C1 segment of cervical spinal cord (tissue), 14 donors: ENCODE measurements around the gene EIF4EBP3.
"Not testable (repeated sequence)": the region's sequence is repeated elsewhere in the genome, so short reads cannot be mapped to it uniquely, and the experiment has no call there.

Source experiments
- DNase-seq, 14 donors: peaks; one replicate each; lab custom pipeline; 2025; lab: John Stamatoyannopoulos, UW

The EIF4EBP3 gene

GRCh38 chr5:140576776-140577201 is 29.3 kb downstream of the EIF4EBP3 start:
- no peak for DNase-seq

- not testable (repeated sequence) for DNase-seq
These were observed 31.8 kb downstream of the EIF4EBP3 start for GRCh38 chr5:140579188-140579747.

- no peak for DNase-seq
These were observed 40.0 kb downstream of the EIF4EBP3 start for GRCh38 chr5:140587495-140587894.

GRCh38 chr5:140588311-140589070 is 41.0 kb downstream of the EIF4EBP3 start:
- no peak for DNase-seq

- DNase-seq, result no peak
These were observed 43.4 kb downstream of the EIF4EBP3 start for GRCh38 chr5:140590861-140591260.

- DNase-seq, result no peak
These were observed 44.4 kb downstream of the EIF4EBP3 start for GRCh38 chr5:140591747-140592372.

- not testable (repeated sequence) for DNase-seq
These were observed 45.6 kb downstream of the EIF4EBP3 start for GRCh38 chr5:140593070-140593469.

- DNase-seq, result no peak
These were observed 46.7 kb downstream of the EIF4EBP3 start for GRCh38 chr5:140594169-140594568.

- DNase-seq, result no peak
These were observed 48.3 kb downstream of the EIF4EBP3 start for GRCh38 chr5:140595538-140596300.

- no peak for DNase-seq
These were observed 48.9 kb downstream of the EIF4EBP3 start for GRCh38 chr5:140596321-140596741.

GRCh38 chr5:140598836-140599235 is 51.4 kb downstream of the EIF4EBP3 start:
- no peak for DNase-seq
